Kidney (tissue), 14 donors: ENCODE measurements around the gene SPRR4. TPM values are rescaled to one million over a fixed set of nuclear protein-coding genes. Genes with fewer than 3 reads are reported as not detected.

Source experiments
- DNase-seq, 5 donors: peaks; one replicate each; pipeline ENCODE4 v3.0.0-alpha.2; 2013 to 2020
- FAIRE-seq: peaks from 2 replicates; lab custom pipeline; 2012; peaks lifted over from hg19 to GRCh38; lab: Jason Lieb, UNC
- H3K27ac ChIP-seq, 2 donors: one replicate each; pipeline ENCODE4 v1.7.0; 2013; ENCODE audit warnings: low read depth in 2 of 2, low read length in 2 of 2, inconsistent platforms in 1 of 2
- H3K27me3 ChIP-seq: one replicate; pipeline ENCODE4 v1.7.1; 2013; ENCODE audit warnings: low read length, inconsistent platforms; ENCODE audit not compliant: control insufficient read depth, insufficient read depth
- H3K36me3 ChIP-seq, 3 donors: one replicate each; pipeline versions ENCODE4 v1.7.0 to v1.7.1; 2013; ENCODE audit warnings: low read length in 3 of 3, control low read depth in 1 of 3, inconsistent platforms in 1 of 3; ENCODE audit not compliant: insufficient read depth in 3 of 3, control insufficient read depth in 2 of 3
- H3K4me1 ChIP-seq, 3 donors: one replicate each; pipeline versions ENCODE4 v1.7.0 to v1.7.1; 2013; ENCODE audit warnings: low read length in 3 of 3, inconsistent platforms in 1 of 3, low read depth in 1 of 3; ENCODE audit not compliant: control insufficient read depth in 2 of 3, insufficient read depth in 2 of 3
- H3K4me3 ChIP-seq, 3 donors: one replicate each; pipeline versions ENCODE4 v1.7.0 to v1.8.1; 2013; ENCODE audit warnings: low read length in 3 of 3, control low read depth in 1 of 3, inconsistent platforms in 1 of 3
- H3K9ac ChIP-seq, 3 donors: one replicate each; pipeline versions ENCODE4 v1.7.0 to v1.7.1; 2013; ENCODE audit warnings: low read length in 3 of 3, control low read depth in 1 of 3, inconsistent platforms in 1 of 3
- H3K9me3 ChIP-seq, 3 donors: one replicate each; pipeline versions ENCODE4 v1.7.0 to v1.7.1; 2013; ENCODE audit warnings: low read length in 3 of 3, control low read depth in 1 of 3, inconsistent platforms in 1 of 3; ENCODE audit not compliant: control insufficient read depth in 2 of 3, insufficient read depth in 1 of 3
- CTCF ChIP-seq: IDR thresholded peaks from 3 replicates; pipeline ENCODE4 v1.5.1; 2012; ENCODE audit warnings: mild to moderate bottlenecking, moderate library complexity, borderline replicate concordance; ENCODE audit not compliant: insufficient read depth; ENCODE audit errors: extremely low read depth
- intact Hi-C: fragments of 100-400 bp; cut with DNase I; formaldehyde crosslinking; loops from one replicate; pipeline ENCODE4 v1.11.1; 2022
- polyA plus RNA-seq: library from polyadenylated mRNA; stranded (reverse); fragments of 350-450 nt; fragmentation: Illumina TruSeq; extraction: RNeasy Lipid Tissue Mini Kit (QIAGEN cat#74804); gene quantifications from one replicate; pipeline ENCODE4 v1.2.3, GENCODE V29; 2014; ENCODE audit warnings: low read depth, low replicate concordance; ENCODE audit not compliant: insufficient read depth
- total RNA-seq: library from RNA; stranded (reverse); fragmentation: NEBNext Ultra II Directional; extraction: Animal tissue kit (Norgen Biotek cat#: 25700); gene quantifications from one replicate; pipeline ENCODE4 v1.2.1, GENCODE V29; 2021
- donor health status: control.
- donor health status: control.
- donor health status: control.
- donor health status: control.
- donor health status: control.
- donor health status: DM: yes; HTN: yes; CAD: no.
- donor health status: Normal renal cell carcinoma (clear cell type).

Gene SPRR4
- total and polyA plus RNA-seq, 2 donors from 2014 or later = not detected

GRCh38 chr1:152959801-152960451 is 10.5 kb upstream of the SPRR4 start:
- no peak overlapping the region for H3K9ac ChIP-seq
- H3K27ac ChIP-seq = no peak overlapping the region
- TF ChIP-seq CTCF = no peak
- H3K4me1 ChIP-seq = no peaks in the 10 kb centered on the region
- H3K9me3 ChIP-seq = peaks cover 0 to 5% (median 0%) of the 10 kb centered on the region in 3 donors
- H3K4me3 ChIP-seq = no peak overlapping the region
- no peaks in the 10 kb centered on the region for H3K27me3 ChIP-seq
- intact Hi-C loops = no loop called here
- DNase-seq (no peak), FAIRE-seq (no peak)
- H3K36me3 ChIP-seq = no peaks in the 10 kb centered on the region

DNA sequence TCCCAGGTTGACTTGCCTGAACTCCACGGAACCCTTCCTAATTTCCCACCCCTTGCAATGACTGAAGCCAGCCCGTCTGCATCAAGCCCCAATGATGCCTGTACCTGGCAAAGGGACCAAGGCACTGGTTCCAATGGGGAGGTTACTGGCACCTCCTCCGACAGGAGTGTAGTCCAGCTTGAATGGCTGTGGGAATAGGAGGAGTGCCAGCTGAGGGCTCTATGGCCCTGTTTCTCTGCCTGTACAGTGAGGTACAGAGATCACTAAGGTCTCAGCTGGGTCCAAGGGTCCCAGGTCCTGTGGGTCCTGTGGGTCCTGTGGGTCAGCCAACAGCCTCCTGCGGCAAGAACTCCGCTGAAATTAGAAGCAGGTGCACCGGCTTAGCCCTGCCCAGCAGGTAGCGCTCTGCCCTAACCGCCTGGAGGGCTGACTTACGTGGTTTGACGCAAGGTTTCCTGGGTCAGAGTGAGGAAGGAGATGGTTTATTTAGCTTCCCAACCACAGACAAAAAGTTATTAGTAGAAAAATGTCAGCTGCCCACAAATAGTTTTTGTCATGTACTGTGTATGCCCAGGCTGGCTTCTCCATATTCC is 9.9 kb upstream of the SPRR4 start:
- H3K4me3 ChIP-seq = no peak overlapping the region
- intact Hi-C loops = no loop called here
- no peak overlapping the region for H3K27ac ChIP-seq
- no peak for TF ChIP-seq CTCF
- no peaks in the 10 kb centered on the region for H3K27me3 ChIP-seq
- H3K9ac ChIP-seq = no peak overlapping the region
- FAIRE-seq (no peak), DNase-seq (no peak)
- H3K36me3 ChIP-seq = no peaks in the 10 kb centered on the region
- H3K9me3 ChIP-seq = peaks cover 0 to 5% (median 0%) of the 10 kb centered on the region in 3 donors
- H3K4me1 ChIP-seq = no peaks in the 10 kb centered on the region

GRCh38 chr1:152961226-152961891 is 9.1 kb upstream of the SPRR4 start:
- no peaks in the 10 kb centered on the region for H3K4me1 ChIP-seq
- no peaks in the 10 kb centered on the region for H3K27me3 ChIP-seq
- no peaks in the 10 kb centered on the region for H3K36me3 ChIP-seq
- FAIRE-seq = no peak
- no peak overlapping the region for H3K27ac ChIP-seq
- peaks cover 0 to 5% (median 0%) of the 10 kb centered on the region in 3 donors for H3K9me3 ChIP-seq
- DNase-seq = no peak
- no peak overlapping the region for H3K4me3 ChIP-seq
- TF ChIP-seq CTCF = no peak
- intact Hi-C loops = no loop called here
- H3K9ac ChIP-seq = no peak overlapping the region
